Parathyroid adenoma (tissue), 2 donors: ENCODE results near the gene UGT2A2.

Experiments
- H2AFZ ChIP-seq: fragments of 300-600 bp; sonication (generic); one replicate; pipeline ENCODE4 v1.7.0; 2017; ENCODE audit warnings: antibody characterized with exemption, mild to moderate bottlenecking
- H3K27ac ChIP-seq: fragments of 300-600 bp; sonication (generic); one replicate; pipeline ENCODE4 v1.7.0; 2017
- H3K27me3 ChIP-seq: fragments of 300-600 bp; sonication (generic); one replicate; pipeline ENCODE4 v1.7.0; 2017; ENCODE audit warnings: low read length; ENCODE audit not compliant: control insufficient read depth, insufficient read depth
- H3K36me3 ChIP-seq: fragments of 300-600 bp; sonication (generic); one replicate; pipeline ENCODE4 v1.7.0; 2017; ENCODE audit warnings: low read length; ENCODE audit not compliant: control insufficient read depth, insufficient read depth
- H3K4me1 ChIP-seq: fragments of 300-600 bp; sonication (generic); one replicate; pipeline ENCODE4 v1.7.0; 2017; ENCODE audit warnings: control low read depth
- H3K4me2 ChIP-seq: fragments of 300-600 bp; sonication (generic); one replicate; pipeline ENCODE4 v1.7.0; 2017; ENCODE audit warnings: low read length
- H3K4me3 ChIP-seq: fragments of 300-600 bp; sonication (generic); one replicate; pipeline ENCODE4 v1.7.0; 2017; ENCODE audit warnings: low read depth, low read length
- H3K79me2 ChIP-seq: fragments of 300-600 bp; sonication (generic); one replicate; pipeline ENCODE4 v1.7.0; 2017; ENCODE audit warnings: control low read depth
- H3K9ac ChIP-seq: fragments of 300-600 bp; sonication (generic); one replicate; pipeline ENCODE4 v1.7.0; 2017; ENCODE audit warnings: mild to moderate bottlenecking
- H3K9me3 ChIP-seq: fragments of 300-600 bp; sonication (generic); one replicate; pipeline ENCODE4 v1.7.0; 2017; ENCODE audit warnings: low read length; ENCODE audit not compliant: control insufficient read depth
- CTCF ChIP-seq: fragments of 300-600 bp; sonication (generic); IDR thresholded peaks from one replicate; pipeline ENCODE4 v1.7.0; 2017; ENCODE audit warnings: antibody characterized with exemption, mild to moderate bottlenecking
- donor health status: primary hyperparathyroidism.

UGT2A2 gene

DNA sequence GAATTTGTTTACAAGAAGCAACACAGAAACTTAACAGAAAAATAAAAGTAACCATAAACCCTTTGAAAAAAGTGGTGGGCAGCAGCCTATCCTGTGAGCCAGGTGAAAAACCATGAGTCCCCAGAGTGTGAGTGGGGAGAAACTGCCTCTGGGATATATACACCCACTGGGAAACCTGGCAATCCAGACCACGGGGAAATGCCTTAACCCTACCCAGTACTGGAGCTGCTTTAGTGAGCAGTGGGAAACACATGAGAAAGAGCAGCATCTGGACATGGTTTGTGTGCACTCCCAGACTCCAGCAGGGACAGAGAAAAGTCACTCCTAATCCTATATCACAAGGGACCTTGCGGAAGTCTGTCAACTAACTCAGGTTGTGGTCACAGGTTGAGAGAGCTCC lies 39.4 kb downstream of the UGT2A2 start:
- Histone ChIP-seq H3K27ac (no peak overlapping the region), H3K4me1 (no peaks in the 10 kb centered on the region), H3K27me3 (no peaks in the 10 kb centered on the region), H3K79me2 (no peaks in the 10 kb centered on the region), H3K36me3 (no peaks in the 10 kb centered on the region), H2AFZ (no peak overlapping the region), H3K4me2 (no peak overlapping the region), H3K9ac (no peak overlapping the region), H3K4me3 (no peak overlapping the region), H3K9me3 (no peaks in the 10 kb centered on the region)
- TF ChIP-seq CTCF = no peak

DNA sequence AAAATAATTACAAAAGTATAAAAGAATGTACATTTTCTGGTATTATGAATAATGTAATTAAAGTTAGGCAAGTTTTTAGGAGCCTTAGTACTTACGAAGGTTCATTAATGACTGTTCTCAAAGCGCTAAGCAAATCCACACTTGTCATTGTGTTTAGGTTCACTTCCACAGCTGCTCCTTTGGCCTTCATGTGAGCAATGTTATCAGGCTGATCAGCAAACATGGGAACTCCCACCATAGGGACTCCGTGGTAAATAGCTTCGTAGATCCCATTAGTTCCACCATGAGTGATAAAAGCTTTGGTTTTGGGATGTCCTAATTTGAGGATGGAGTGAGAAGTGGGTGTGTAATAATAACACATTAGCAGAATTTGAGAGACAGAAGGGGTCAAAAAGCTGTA lies 45.1 kb downstream of the UGT2A2 start:
- no peaks in the 10 kb centered on the region for H3K4me1 ChIP-seq
- H3K9me3 ChIP-seq = no peaks in the 10 kb centered on the region
- H3K4me3 ChIP-seq = no peak overlapping the region
- H3K36me3 ChIP-seq = no peaks in the 10 kb centered on the region
- no peak overlapping the region for H3K4me2 ChIP-seq
- no peak overlapping the region for H3K9ac ChIP-seq
- no peak overlapping the region for H2AFZ ChIP-seq
- no peaks in the 10 kb centered on the region for H3K27me3 ChIP-seq
- H3K79me2 ChIP-seq = no peaks in the 10 kb centered on the region
- TF ChIP-seq CTCF = no peak
- no peak overlapping the region for H3K27ac ChIP-seq

- Histone ChIP-seq H3K4me1 (no peaks in the 10 kb centered on the region), H3K36me3 (no peaks in the 10 kb centered on the region), H2AFZ (no peak overlapping the region), H3K27ac (no peak overlapping the region), H3K9me3 (no peaks in the 10 kb centered on the region), H3K4me2 (no peak overlapping the region), H3K9ac (no peak overlapping the region), H3K79me2 (no peaks in the 10 kb centered on the region), H3K27me3 (no peaks in the 10 kb centered on the region), H3K4me3 (no peak overlapping the region)
- TF ChIP-seq CTCF = no peak
Measured at GRCh38 chr4:69591364-69591763, 48.1 kb downstream of the UGT2A2 start.

DNA sequence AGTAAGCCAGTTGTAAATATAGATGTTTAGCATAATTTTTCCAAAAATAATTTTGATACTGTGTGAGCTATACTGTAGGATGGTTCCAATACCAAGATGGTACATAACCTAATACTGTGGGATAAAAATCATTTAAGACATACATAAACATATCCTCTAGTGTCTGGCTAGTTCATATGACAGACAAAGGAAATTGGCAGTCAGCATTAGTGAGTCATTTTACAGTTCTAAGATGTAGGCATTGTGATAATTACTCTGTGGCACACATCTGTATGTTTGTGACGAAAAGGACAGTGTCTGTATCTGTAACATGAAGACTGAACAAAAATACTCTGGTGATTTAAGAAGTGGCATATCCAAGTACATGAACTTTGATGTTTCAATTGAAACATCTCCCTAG lies 49.6 kb downstream of the UGT2A2 start:
- no peak for TF ChIP-seq CTCF
- Histone ChIP-seq H3K36me3 (no peaks in the 10 kb centered on the region), H3K9me3 (no peaks in the 10 kb centered on the region), H3K4me2 (no peak overlapping the region), H3K27me3 (no peaks in the 10 kb centered on the region), H3K79me2 (no peaks in the 10 kb centered on the region), H3K9ac (no peak overlapping the region), H3K27ac (no peak overlapping the region), H3K4me1 (no peaks in the 10 kb centered on the region), H3K4me3 (no peak overlapping the region), H2AFZ (no peak overlapping the region)

DNA sequence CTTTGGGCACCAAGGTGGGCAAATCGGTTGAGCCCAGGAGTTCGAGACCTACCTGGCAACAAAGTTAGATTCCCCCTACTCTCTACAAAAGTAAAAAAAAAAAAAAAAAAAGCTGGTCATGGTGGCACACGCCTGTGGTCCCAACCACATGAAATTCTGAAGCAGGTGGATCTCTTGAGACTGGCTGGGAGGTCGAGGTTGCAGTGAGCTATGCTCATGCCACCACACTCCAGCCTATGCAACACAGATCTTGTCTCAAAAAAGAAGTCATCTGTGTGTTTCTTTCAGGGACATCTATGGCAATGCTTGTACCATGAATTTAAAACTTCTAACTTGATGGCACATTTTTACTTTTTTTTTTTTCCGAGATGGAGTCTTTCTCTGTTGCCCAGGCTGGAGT lies 55.3 kb downstream of the UGT2A2 start:
- no peaks in the 10 kb centered on the region for H3K9me3 ChIP-seq
- no peak for TF ChIP-seq CTCF
- no peaks in the 10 kb centered on the region for H3K79me2 ChIP-seq
- no peak overlapping the region for H3K4me3 ChIP-seq
- H3K9ac ChIP-seq = no peak overlapping the region
- no peak overlapping the region for H2AFZ ChIP-seq
- no peak overlapping the region for H3K27ac ChIP-seq
- H3K4me1 ChIP-seq = no peaks in the 10 kb centered on the region
- H3K4me2 ChIP-seq = no peak overlapping the region
- no peaks in the 10 kb centered on the region for H3K36me3 ChIP-seq
- H3K27me3 ChIP-seq = no peaks in the 10 kb centered on the region
